ENCODE results near the gene MAP3K2. TPM values are rescaled to one million over a fixed set of nuclear protein-coding genes. Genes with fewer than 3 reads are reported as not detected.

MAP3K2 gene
- total and polyA plus RNA-seq, 2 experiments from 2014 or later, result 10.2 to 23.5 TPM

DNA sequence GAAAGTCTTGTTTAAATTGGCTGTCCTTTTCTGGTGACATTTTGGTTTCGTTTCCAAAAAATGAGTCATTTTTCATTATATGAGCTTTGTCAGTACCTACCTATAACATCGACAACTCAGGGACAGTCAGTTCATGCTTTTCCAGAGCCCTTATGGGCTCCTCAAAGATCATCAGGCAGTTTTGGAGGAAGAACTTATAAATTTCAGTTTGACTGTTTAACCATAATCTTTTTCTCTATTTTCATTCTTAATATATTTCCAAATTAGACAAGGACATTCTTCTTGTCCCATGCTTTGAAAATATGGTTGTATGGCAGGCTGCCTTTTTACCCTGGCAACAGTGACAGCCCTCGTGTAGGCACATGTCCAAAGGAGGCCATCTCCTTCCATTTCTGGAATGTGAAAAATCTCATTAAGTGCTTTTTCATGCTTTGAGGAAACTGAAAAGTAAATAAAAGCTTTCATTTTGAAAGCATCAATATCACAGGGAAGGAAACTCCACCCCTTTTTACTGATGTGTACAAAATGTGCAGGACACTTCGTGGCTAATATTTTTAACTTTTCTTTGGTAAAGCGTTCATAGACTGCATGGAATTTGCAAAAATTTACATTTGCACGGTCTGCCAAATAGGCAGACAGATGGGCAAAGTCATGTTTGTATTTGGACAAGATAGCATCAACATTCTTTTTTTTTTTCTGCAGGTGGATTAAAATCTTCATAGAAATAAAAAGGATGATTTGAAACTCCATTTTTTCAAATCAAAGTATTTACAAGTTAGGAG is 23.3 kb upstream of the MAP3K2 start:
- DNase-seq (ENCODE audit: low spot score) (no peak), ATAC-seq (no peak)
- Histone ChIP-seq H2AFZ (no peak overlapping the region), H3K9me2 (ENCODE audit: insufficient read depth) (no peaks in the 10 kb centered on the region), H3F3A (replicated peaks; ENCODE audit: low read depth) (peaks cover 8% of the 10 kb centered on the region; the same call in 1 of the 2 replicates), H3K4me1 (ENCODE audit: insufficient read depth) (peaks cover 5% of the 10 kb centered on the region), H3K4me2 (no peak overlapping the region), H3K27ac (ENCODE audit: low read depth) (no peak overlapping the region), H3K4me3 (no peak overlapping the region), H3K36me3 (ENCODE audit: insufficient read depth) (no peaks in the 10 kb centered on the region), H3K79me2 (replicated peaks; ENCODE audit: insufficient read depth) (no peaks in the 10 kb centered on the region), H4K20me1 (replicated peaks; ENCODE audit: insufficient read depth) (no peaks in the 10 kb centered on the region; the same call in 1 of the 2 replicates), H3K27me3 (ENCODE audit: insufficient read depth) (peaks cover 13% of the 10 kb centered on the region)
- peaks cover 7% of the 10 kb centered on the region; the same call in 2 of the 3 replicates for H3K4me1 Mint-ChIP-seq
- H3K27me3 Mint-ChIP-seq (ENCODE audit: insufficient read depth, low read depth, poor library complexity), result peaks cover 11% of the 10 kb centered on the region
- TF ChIP-seq POLR2AphosphoS5 (IDR thresholded peaks at IDR 0.05; ENCODE audit: low read depth) (no peak), ZNF114 (CRISPR knock-in tag; IDR thresholded peaks at IDR 0.05) (no peak), EZH2phosphoT487 (IDR thresholded peaks at IDR 0.05; ENCODE audit: unreplicated experiment) (no peak), STAT1 (IDR thresholded peaks at IDR 0.05; ENCODE audit: unreplicated experiment) (no peak), ZNF331 (CRISPR knock-in tag; IDR thresholded peaks at IDR 0.05; ENCODE audit: low read depth) (no peak), EZH2 (IDR thresholded peaks at IDR 0.05; ENCODE audit: low read depth, unreplicated experiment) (no peak), NANOG (IDR thresholded peaks at IDR 0.05; ENCODE audit: borderline replicate concordance) (no peak), CREB1 (CRISPR knock-in tag; IDR thresholded peaks at IDR 0.05; ENCODE audit: low read depth) (no peak), JUNB (IDR thresholded peaks at IDR 0.05; ENCODE audit: unreplicated experiment) (no peak)
- TF ChIP-seq, protein P1, sequence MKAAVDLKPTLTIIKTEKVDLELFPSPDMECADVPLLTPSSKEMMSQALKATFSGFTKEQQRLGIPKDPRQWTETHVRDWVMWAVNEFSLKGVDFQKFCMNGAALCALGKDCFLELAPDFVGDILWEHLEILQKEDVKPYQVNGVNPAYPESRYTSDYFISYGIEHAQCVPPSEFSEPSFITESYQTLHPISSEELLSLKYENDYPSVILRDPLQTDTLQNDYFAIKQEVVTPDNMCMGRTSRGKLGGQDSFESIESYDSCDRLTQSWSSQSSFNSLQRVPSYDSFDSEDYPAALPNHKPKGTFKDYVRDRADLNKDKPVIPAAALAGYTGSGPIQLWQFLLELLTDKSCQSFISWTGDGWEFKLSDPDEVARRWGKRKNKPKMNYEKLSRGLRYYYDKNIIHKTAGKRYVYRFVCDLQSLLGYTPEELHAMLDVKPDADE (IDR thresholded peaks at IDR 0.05), result no peak
- TF ChIP-seq, protein P2, sequence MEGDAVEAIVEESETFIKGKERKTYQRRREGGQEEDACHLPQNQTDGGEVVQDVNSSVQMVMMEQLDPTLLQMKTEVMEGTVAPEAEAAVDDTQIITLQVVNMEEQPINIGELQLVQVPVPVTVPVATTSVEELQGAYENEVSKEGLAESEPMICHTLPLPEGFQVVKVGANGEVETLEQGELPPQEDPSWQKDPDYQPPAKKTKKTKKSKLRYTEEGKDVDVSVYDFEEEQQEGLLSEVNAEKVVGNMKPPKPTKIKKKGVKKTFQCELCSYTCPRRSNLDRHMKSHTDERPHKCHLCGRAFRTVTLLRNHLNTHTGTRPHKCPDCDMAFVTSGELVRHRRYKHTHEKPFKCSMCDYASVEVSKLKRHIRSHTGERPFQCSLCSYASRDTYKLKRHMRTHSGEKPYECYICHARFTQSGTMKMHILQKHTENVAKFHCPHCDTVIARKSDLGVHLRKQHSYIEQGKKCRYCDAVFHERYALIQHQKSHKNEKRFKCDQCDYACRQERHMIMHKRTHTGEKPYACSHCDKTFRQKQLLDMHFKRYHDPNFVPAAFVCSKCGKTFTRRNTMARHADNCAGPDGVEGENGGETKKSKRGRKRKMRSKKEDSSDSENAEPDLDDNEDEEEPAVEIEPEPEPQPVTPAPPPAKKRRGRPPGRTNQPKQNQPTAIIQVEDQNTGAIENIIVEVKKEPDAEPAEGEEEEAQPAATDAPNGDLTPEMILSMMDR (conservative IDR thresholded peaks at IDR 0.05; ENCODE audit: low read depth in 2 of 2), result no peak
- TF ChIP-seq, protein P3, sequence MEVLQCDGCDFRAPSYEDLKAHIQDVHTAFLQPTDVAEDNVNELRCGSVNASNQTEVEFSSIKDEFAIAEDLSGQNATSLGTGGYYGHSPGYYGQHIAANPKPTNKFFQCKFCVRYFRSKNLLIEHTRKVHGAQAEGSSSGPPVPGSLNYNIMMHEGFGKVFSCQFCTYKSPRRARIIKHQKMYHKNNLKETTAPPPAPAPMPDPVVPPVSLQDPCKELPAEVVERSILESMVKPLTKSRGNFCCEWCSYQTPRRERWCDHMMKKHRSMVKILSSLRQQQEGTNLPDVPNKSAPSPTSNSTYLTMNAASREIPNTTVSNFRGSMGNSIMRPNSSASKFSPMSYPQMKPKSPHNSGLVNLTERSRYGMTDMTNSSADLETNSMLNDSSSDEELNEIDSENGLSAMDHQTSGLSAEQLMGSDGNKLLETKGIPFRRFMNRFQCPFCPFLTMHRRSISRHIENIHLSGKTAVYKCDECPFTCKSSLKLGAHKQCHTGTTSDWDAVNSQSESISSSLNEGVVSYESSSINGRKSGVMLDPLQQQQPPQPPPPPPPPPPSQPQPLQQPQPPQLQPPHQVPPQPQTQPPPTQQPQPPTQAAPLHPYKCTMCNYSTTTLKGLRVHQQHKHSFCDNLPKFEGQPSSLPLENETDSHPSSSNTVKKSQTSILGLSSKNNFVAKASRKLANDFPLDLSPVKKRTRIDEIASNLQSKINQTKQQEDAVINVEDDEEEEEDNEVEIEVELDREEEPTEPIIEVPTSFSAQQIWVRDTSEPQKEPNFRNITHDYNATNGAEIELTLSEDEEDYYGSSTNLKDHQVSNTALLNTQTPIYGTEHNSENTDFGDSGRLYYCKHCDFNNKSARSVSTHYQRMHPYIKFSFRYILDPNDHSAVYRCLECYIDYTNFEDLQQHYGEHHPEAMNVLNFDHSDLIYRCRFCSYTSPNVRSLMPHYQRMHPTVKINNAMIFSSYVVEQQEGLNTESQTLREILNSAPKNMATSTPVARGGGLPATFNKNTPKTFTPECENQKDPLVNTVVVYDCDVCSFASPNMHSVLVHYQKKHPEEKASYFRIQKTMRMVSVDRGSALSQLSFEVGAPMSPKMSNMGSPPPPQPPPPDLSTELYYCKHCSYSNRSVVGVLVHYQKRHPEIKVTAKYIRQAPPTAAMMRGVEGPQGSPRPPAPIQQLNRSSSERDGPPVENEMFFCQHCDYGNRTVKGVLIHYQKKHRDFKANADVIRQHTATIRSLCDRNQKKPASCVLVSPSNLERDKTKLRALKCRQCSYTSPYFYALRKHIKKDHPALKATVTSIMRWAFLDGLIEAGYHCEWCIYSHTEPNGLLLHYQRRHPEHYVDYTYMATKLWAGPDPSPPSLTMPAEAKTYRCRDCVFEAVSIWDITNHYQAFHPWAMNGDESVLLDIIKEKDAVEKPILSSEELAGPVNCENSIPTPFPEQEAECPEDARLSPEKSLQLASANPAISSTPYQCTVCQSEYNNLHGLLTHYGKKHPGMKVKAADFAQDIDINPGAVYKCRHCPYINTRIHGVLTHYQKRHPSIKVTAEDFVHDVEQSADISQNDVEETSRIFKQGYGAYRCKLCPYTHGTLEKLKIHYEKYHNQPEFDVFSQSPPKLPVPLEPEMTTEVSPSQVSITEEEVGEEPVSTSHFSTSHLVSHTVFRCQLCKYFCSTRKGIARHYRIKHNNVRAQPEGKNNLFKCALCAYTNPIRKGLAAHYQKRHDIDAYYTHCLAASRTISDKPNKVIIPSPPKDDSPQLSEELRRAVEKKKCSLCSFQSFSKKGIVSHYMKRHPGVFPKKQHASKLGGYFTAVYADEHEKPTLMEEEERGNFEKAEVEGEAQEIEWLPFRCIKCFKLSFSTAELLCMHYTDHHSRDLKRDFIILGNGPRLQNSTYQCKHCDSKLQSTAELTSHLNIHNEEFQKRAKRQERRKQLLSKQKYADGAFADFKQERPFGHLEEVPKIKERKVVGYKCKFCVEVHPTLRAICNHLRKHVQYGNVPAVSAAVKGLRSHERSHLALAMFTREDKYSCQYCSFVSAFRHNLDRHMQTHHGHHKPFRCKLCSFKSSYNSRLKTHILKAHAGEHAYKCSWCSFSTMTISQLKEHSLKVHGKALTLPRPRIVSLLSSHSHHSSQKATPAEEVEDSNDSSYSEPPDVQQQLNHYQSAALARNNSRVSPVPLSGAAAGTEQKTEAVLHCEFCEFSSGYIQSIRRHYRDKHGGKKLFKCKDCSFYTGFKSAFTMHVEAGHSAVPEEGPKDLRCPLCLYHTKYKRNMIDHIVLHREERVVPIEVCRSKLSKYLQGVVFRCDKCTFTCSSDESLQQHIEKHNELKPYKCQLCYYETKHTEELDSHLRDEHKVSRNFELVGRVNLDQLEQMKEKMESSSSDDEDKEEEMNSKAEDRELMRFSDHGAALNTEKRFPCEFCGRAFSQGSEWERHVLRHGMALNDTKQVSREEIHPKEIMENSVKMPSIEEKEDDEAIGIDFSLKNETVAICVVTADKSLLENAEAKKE (CRISPR knock-in tag; IDR thresholded peaks at IDR 0.05), result no peak
- TF ChIP-seq, protein P4, sequence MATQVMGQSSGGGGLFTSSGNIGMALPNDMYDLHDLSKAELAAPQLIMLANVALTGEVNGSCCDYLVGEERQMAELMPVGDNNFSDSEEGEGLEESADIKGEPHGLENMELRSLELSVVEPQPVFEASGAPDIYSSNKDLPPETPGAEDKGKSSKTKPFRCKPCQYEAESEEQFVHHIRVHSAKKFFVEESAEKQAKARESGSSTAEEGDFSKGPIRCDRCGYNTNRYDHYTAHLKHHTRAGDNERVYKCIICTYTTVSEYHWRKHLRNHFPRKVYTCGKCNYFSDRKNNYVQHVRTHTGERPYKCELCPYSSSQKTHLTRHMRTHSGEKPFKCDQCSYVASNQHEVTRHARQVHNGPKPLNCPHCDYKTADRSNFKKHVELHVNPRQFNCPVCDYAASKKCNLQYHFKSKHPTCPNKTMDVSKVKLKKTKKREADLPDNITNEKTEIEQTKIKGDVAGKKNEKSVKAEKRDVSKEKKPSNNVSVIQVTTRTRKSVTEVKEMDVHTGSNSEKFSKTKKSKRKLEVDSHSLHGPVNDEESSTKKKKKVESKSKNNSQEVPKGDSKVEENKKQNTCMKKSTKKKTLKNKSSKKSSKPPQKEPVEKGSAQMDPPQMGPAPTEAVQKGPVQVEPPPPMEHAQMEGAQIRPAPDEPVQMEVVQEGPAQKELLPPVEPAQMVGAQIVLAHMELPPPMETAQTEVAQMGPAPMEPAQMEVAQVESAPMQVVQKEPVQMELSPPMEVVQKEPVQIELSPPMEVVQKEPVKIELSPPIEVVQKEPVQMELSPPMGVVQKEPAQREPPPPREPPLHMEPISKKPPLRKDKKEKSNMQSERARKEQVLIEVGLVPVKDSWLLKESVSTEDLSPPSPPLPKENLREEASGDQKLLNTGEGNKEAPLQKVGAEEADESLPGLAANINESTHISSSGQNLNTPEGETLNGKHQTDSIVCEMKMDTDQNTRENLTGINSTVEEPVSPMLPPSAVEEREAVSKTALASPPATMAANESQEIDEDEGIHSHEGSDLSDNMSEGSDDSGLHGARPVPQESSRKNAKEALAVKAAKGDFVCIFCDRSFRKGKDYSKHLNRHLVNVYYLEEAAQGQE (IDR thresholded peaks at IDR 0.05; ENCODE audit: unreplicated experiment), result no peak
- no peak overlapping the region for H3K27ac Mint-ChIP-seq
- peaks cover 7% of the 10 kb centered on the region; the same call in 1 of the 3 replicates for H3K36me3 Mint-ChIP-seq (ENCODE audit: low read depth)
- H3K9me3 Mint-ChIP-seq, result peaks cover 4% of the 10 kb centered on the region; the same call in 2 of the 3 replicates
- H3K4me3 Mint-ChIP-seq, result no peak overlapping the region
